Heart right ventricle (tissue), 16 donors: ENCODE data around the gene SMIM33. TPM values are rescaled to one million over a fixed set of nuclear protein-coding genes. Genes with fewer than 3 reads are reported as not detected.

ENCODE experiments used
- ATAC-seq, 8 donors: fragments of 200-7000 bp; cut with Tn5 transposase; one replicate each; pipeline ENCODE4 v1.9.1; 2020; ENCODE audit warnings: mild to moderate bottlenecking in 8 of 8, moderate library complexity in 8 of 8, moderate number of reproducible peaks in 1 of 8
- DNase-seq, 2 donors: peaks; one replicate each; pipeline ENCODE4 v3.0.0-alpha.2; 2020
- H3K27ac ChIP-seq, 10 donors: fragments of 200-600 bp; sonication (generic) in 2 of 10; one replicate each; pipeline versions ENCODE4 v1.5.0 to v1.8.0; 2020 to 2022; ENCODE audit warnings: mild to moderate bottlenecking in 3 of 10
- H3K27me3 ChIP-seq, 7 donors: fragments of 200-600 bp; one replicate each; pipeline ENCODE4 v1.8.0; 2021 to 2022; ENCODE audit warnings: mild to moderate bottlenecking in 2 of 7
- H3K36me3 ChIP-seq, 9 donors: fragments of 200-600 bp; sonication (generic) in 1 of 9; one replicate each; pipeline versions ENCODE4 v1.5.0 to v1.8.0; 2020 to 2022; ENCODE audit warnings: mild to moderate bottlenecking in 2 of 9
- H3K4me1 ChIP-seq, 9 donors: fragments of 200-600 bp; sonication (generic) in 1 of 9; one replicate each; pipeline versions ENCODE4 v1.5.0 to v1.8.0; 2020 to 2022; ENCODE audit warnings: mild to moderate bottlenecking in 4 of 9
- H3K4me3 ChIP-seq, 10 donors: fragments of 200-600 bp; sonication (generic) in 2 of 10; one replicate each; pipeline versions ENCODE4 v1.5.0 to v1.8.0; 2020 to 2022; ENCODE audit warnings: mild to moderate bottlenecking in 7 of 10, moderate library complexity in 2 of 10
- H3K9me3 ChIP-seq, 11 donors: fragments of 200-600 bp in 10 of 11; sonication (generic) in 2 of 11; one replicate each; pipeline versions ENCODE4 v1.5.0 to v1.8.0; 2013 to 2022; ENCODE audit warnings: mild to moderate bottlenecking in 2 of 11, control low read depth in 1 of 11, moderate library complexity in 1 of 11
- WGBS, 2 donors: extraction: QIAGEN DNeasy Blood & Tissue Kit; methylation state at CpG; one replicate each; pipeline ENCODE4 v1.1.7; 2013; ENCODE audit warnings: inconsistent platforms in 1 of 2; 5-methylcytosine and 5-hydroxymethylcytosine counted together
- intact Hi-C, 10 donors: fragments of 100-400 bp; cut with DNase I; formaldehyde crosslinking; loops; one replicate each; pipeline versions ENCODE4 v1.11.1 to v1.14.2; 2022
- polyA plus RNA-seq, 2 donors: library from polyadenylated mRNA; stranded (reverse); fragments of 200-250 nt; gene quantifications; one replicate each; pipeline ENCODE4 v1.2.3, GENCODE V29; 2013
- total RNA-seq, 10 donors: library from RNA; stranded (reverse); fragmentation: NEBNext Ultra II Directional in 3 of 10; extraction: Animal tissue kit (Norgen Biotek cat#: 25700) in 3 of 10; gene quantifications; one replicate each; pipeline versions ENCODE4 v1.2.1 to v1.2.4, GENCODE V29; 2021 to 2023
- TF ChIP-seq, protein P1 (sequence below), 9 donors: fragments of 200-600 bp; sonication (generic) in 2 of 9; IDR thresholded peaks; one replicate each; pipeline versions ENCODE4 v1.5.0 to v1.8.0; 2021 to 2022; ENCODE audit warnings: antibody characterized with exemption in 9 of 9, mild to moderate bottlenecking in 5 of 9, moderate library complexity in 1 of 9
- donor health status: Arrhythmogenic right ventricular cardiomyopathy.
- donor health status: ischemic (EF 13 %, LVEDD 7.1; RV severe dilation, severe dysfunction).
- donor health status: healthy with polysubstance abuse.
- donor health status: DM: no; HTN: yes; CAD: no.
- donor health status: DM: no; HTN: no; CAD: no.
- donor health status: ischemic (EF 25% LVEDD 6.9; RV normal size, moderate dysfunction).
- donor health status: ischemic (EF 25% LVEDD 5.7; RV mildly dilated, moderate dysfunction).
- donor health status: healthy.
- donor health status: DM: yes; HTN: yes; CAD: no.
- donor health status: Ischemic cardiomyopathy.
- donor health status: ischemic (EF 35%, LVEDD 5.7; RV mildly dilated, moderate dysfunction).
- donor health status: nonischemic (EF 11% LVEDD 7.7; RV severe dilation, severe dysfunction).
- donor health status: DM: yes; HTN: yes; CAD: no.
- donor health status: PGD.
- donor health status: ischemic (EF 29% LVEDD 5.4; RV normal size, mild dysfunction).
- donor health status: nonischemic (EF 23%, LVEDD 6.1; RV moderate dilation, normal function).

Gene SMIM33
- total and polyA plus RNA-seq, 12 donors: not detected

DNA sequence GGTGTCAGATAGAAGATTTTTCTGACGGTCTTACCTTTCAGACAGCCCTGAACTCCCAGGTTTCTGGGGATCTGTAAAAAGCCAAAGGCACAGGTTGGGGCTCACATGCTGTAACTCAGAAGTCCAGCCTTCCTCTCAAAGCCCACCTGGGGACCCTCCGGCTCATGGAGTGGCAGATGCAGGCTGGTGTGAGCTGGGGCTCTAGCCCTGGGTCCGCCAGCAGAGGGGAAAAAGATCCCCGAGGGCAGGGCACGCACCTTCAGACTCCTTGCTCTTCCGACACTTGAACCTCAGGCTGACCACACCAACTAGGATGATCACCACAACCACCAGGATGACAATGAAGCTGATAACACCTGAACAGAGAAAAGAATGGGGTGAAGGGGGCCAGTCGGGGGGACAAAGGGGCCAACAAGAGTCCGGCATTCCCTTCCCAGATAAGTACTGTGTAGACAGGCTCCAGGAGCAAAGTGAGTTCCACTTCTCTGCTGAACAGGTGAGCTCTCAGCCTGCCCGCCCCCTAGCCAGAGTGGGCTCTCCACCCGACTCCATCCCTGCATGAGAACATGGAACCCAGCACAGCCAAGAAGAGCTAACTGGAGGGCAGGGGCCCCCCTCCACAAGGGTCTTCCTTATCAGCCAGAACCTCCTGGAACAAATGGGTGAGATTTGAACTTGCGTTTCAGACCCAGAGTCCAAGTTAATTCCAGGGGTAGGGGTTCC is 16.1 kb upstream of the SMIM33 start:
- DNase-seq: no peak
- Histone ChIP-seq H3K27me3 (no peaks in the 10 kb centered on the region), H3K4me1 (peaks cover 0 to 27% (median 12%) of the 10 kb centered on the region in 9 donors), H3K27ac (no peak overlapping the region), H3K36me3 (peaks cover 0 to 67% (median 0%) of the 10 kb centered on the region in 9 donors), H3K4me3 (no peak overlapping the region), H3K9me3 (no peaks in the 10 kb centered on the region)
- WGBS, 2 donors: 88 to 90% methylated on average over 11 of the region's 11 CpGs
- TF ChIP-seq, protein P1, sequence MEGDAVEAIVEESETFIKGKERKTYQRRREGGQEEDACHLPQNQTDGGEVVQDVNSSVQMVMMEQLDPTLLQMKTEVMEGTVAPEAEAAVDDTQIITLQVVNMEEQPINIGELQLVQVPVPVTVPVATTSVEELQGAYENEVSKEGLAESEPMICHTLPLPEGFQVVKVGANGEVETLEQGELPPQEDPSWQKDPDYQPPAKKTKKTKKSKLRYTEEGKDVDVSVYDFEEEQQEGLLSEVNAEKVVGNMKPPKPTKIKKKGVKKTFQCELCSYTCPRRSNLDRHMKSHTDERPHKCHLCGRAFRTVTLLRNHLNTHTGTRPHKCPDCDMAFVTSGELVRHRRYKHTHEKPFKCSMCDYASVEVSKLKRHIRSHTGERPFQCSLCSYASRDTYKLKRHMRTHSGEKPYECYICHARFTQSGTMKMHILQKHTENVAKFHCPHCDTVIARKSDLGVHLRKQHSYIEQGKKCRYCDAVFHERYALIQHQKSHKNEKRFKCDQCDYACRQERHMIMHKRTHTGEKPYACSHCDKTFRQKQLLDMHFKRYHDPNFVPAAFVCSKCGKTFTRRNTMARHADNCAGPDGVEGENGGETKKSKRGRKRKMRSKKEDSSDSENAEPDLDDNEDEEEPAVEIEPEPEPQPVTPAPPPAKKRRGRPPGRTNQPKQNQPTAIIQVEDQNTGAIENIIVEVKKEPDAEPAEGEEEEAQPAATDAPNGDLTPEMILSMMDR (IDR thresholded peaks at IDR 0.05): no peak
- intact Hi-C loops: no loop called here
- ATAC-seq: no peak

GRCh38 chr5:139456776-139457175 is 14.0 kb upstream of the SMIM33 start:
- H3K4me1 ChIP-seq: peaks cover 0 to 39% (median 12%) of the 10 kb centered on the region in 9 donors
- intact Hi-C loops: no loop called here
- TF ChIP-seq, protein P1 (IDR thresholded peaks at IDR 0.05): no peak
- peaks cover 0 to 47% (median 0%) of the 10 kb centered on the region in 9 donors for H3K36me3 ChIP-seq
- H3K4me3 ChIP-seq: no peak overlapping the region
- no peaks in the 10 kb centered on the region for H3K9me3 ChIP-seq
- no peaks in the 10 kb centered on the region for H3K27me3 ChIP-seq
- DNase-seq (no peak), ATAC-seq (no peak)
- 95% methylated on average over 12 of the region's 12 CpGs for WGBS, 2 donors
- H3K27ac ChIP-seq: no peak overlapping the region

- TF ChIP-seq, protein P1 (IDR thresholded peaks at IDR 0.05): no peak
- H3K4me1 ChIP-seq: peaks cover 0 to 39% (median 12%) of the 10 kb centered on the region in 9 donors
- peaks cover 0 to 43% (median 0%) of the 10 kb centered on the region in 9 donors for H3K36me3 ChIP-seq
- no peak overlapping the region for H3K4me3 ChIP-seq
- WGBS, 2 donors: 86 to 95% methylated on average over 5 of the region's 5 CpGs
- intact Hi-C loops: no loop called here
- ATAC-seq (no peak), DNase-seq (no peak)
- H3K27me3 ChIP-seq: no peaks in the 10 kb centered on the region
- peak overlapping the region in 1 of 10 donors; percentile 94 for H3K27ac ChIP-seq
- H3K9me3 ChIP-seq: no peaks in the 10 kb centered on the region
Measured at GRCh38 chr5:139457241-139457640, 13.6 kb upstream of the SMIM33 start.

DNA sequence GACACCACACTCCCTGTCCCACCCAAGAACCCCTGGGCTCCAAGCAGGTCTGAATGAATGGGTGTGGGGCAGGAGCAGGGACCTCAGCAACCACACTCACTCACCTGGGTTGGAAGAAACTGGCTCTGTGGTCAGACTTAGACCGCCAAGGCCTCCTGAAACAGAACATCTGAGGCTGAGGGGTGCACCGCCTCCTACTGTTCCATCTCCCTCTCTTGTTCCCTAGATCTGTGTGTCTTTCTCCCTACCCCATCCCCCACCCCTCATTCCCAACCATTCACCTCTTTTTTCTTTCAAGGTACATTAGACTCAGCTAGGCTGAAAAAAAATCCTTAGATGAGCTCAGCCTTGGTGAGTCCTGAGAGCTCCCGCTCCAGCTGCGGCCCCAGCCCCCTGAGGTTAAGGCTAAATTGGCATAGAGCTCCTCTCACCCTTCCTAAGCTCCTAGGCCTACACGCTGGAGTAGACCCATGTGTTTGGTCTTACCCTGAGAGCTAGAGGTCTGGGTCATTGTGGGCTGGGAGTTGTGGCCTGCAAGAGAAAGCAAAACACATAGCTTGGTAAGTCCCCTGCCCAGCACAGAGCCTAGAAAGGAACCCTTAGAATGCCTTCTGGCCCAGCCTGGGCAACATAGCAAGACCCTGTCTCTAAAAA is 13.0 kb upstream of the SMIM33 start:
- Histone ChIP-seq H3K27me3 (no peaks in the 10 kb centered on the region), H3K36me3 (peaks cover 0 to 41% (median 0%) of the 10 kb centered on the region in 9 donors), H3K4me3 (no peak overlapping the region), H3K4me1 (peaks cover 0 to 39% (median 13%) of the 10 kb centered on the region in 9 donors), H3K9me3 (no peaks in the 10 kb centered on the region), H3K27ac (peak overlapping the region in 3 of 10 donors; percentile 33 to 94 (median 87))
- 93 to 98% methylated on average over 5 of the region's 5 CpGs for WGBS, 2 donors
- intact Hi-C loops: no loop called here
- TF ChIP-seq, protein P1 (IDR thresholded peaks at IDR 0.05): no peak
- ATAC-seq (no peak), DNase-seq (no peak)
